IMR-90 (cell line): Measurements from ENCODE around the gene AFMID. TPM values are rescaled to one million over a fixed set of nuclear protein-coding genes. Genes with fewer than 3 reads are reported as not detected.

Source experiments
- ATAC-seq: fragments of 200-7000 bp; cut with Tn5 transposase; 2 replicates; pipeline ENCODE4 v1.9.1; 2020; ENCODE audit warnings: low read depth, mild to moderate bottlenecking, moderate library complexity
- BruUV-seq: library from RNA; stranded (reverse); fragments of 400-500 nt; replicated peaks from 2 replicates; lab custom pipeline; 2021; lab: Mats Ljungman, UMichigan
- CTCF ChIA-PET: fragments of 300-600 bp; formaldehyde crosslinking; extraction: SDS; loops from one replicate; lab custom pipeline; 2021; ENCODE audit warnings: antibody characterized with exemption; lab: Yijun Ruan, JAX
- POLR2A ChIA-PET: fragments of 300-600 bp; sonication (Branson Sonifier 250); formaldehyde crosslinking; loops from one replicate; lab custom pipeline; 2022; ENCODE audit warnings: antibody characterized with exemption; ENCODE audit not compliant: unreplicated experiment; lab: Charles Lee
- DNase-seq: peaks from one replicate; pipeline ENCODE4 v3.0.0; 2013
- H2AFZ ChIP-seq: replicated peaks from 2 replicates; pipeline ENCODE3; 2013; ENCODE audit warnings: low read length, mild to moderate bottlenecking; ENCODE audit not compliant: poor library complexity
- H2AK5ac ChIP-seq: 2 replicates; pipeline ENCODE4 v1.6.1; 2013; ENCODE audit warnings: low read depth, low read length, inconsistent platforms
- H2AK9ac ChIP-seq: replicated peaks from 2 replicates; pipeline ENCODE3; 2013; ENCODE audit warnings: mild to moderate bottlenecking, low read depth, low read length, moderate library complexity; ENCODE audit not compliant: poor library complexity
- H2BK120ac ChIP-seq: 2 replicates; pipeline ENCODE4 v1.6.1; 2013; ENCODE audit warnings: low read depth, low read length, inconsistent platforms
- H2BK15ac ChIP-seq: 3 replicates; pipeline ENCODE4 v1.6.1; 2013; ENCODE audit warnings: low read depth, low read length, inconsistent platforms
- H2BK20ac ChIP-seq: 2 replicates; pipeline ENCODE4 v1.6.1; 2013; ENCODE audit warnings: low read depth, mild to moderate bottlenecking, inconsistent platforms, low read length, moderate library complexity
- H2BK5ac ChIP-seq: 2 replicates; pipeline ENCODE4 v1.6.1; 2013; ENCODE audit warnings: mild to moderate bottlenecking, low read depth, low read length, inconsistent platforms; ENCODE audit not compliant: poor library complexity, severe bottlenecking
- H3K14ac ChIP-seq: replicated peaks from 2 replicates; pipeline ENCODE4 v1.6.1; 2013; ENCODE audit warnings: low read depth, low read length, inconsistent platforms
- H3K18ac ChIP-seq: 2 replicates; pipeline ENCODE4 v1.6.1; 2013; ENCODE audit warnings: low read depth, low read length, control low read depth
- H3K23ac ChIP-seq: 2 replicates; pipeline ENCODE4 v1.6.1; 2013; ENCODE audit warnings: low read depth, low read length, inconsistent platforms
- H3K27ac ChIP-seq: 2 replicates; pipeline ENCODE4 v1.5.1; 2013; ENCODE audit warnings: mild to moderate bottlenecking, control low read depth, low read length; ENCODE audit not compliant: insufficient read depth
- H3K27me3 ChIP-seq: 2 replicates; pipeline ENCODE4 v1.6.1; 2013; ENCODE audit warnings: low read length; ENCODE audit not compliant: control insufficient read depth, insufficient read depth
- H3K36me3 ChIP-seq: 2 replicates; pipeline ENCODE4 v1.6.1; 2013; ENCODE audit warnings: low read length, mixed read lengths; ENCODE audit not compliant: control insufficient read depth, insufficient read depth
- H3K4ac ChIP-seq: 2 replicates; pipeline ENCODE4 v1.6.1; 2013; ENCODE audit warnings: low read depth, low read length, inconsistent platforms
- H3K4me1 ChIP-seq: 2 replicates; pipeline ENCODE4 v1.6.1; 2013; ENCODE audit warnings: low read length, mixed read lengths; ENCODE audit not compliant: control insufficient read depth, insufficient read depth
- H3K4me2 ChIP-seq: 2 replicates; pipeline ENCODE4 v1.6.1; 2013; ENCODE audit warnings: low read depth, mild to moderate bottlenecking, control low read depth, low read length, moderate library complexity
- H3K4me3 ChIP-seq: 2 replicates; pipeline ENCODE4 v1.5.1; 2013; ENCODE audit warnings: low read depth, mild to moderate bottlenecking, control low read depth, low read length, moderate library complexity; ENCODE audit not compliant: insufficient read depth
- H3K56ac ChIP-seq: 2 replicates; pipeline ENCODE4 v1.6.1; 2013; ENCODE audit warnings: low read length, inconsistent platforms; ENCODE audit not compliant: insufficient read depth; ENCODE audit errors: extremely low read depth
- H3K79me1 ChIP-seq, 2 experiments: 2 replicates each; pipeline ENCODE4 v1.6.1; 2013; ENCODE audit warnings: low read length in 2 of 2, inconsistent platforms in 1 of 2, low read depth in 1 of 2
- H3K9ac ChIP-seq: 2 replicates; pipeline ENCODE4 v1.6.1; 2013; ENCODE audit warnings: low read depth, low read length, control low read depth
- H3K9me1 ChIP-seq: 2 replicates; pipeline ENCODE4 v1.6.1; 2013; ENCODE audit warnings: low read length, inconsistent platforms; ENCODE audit not compliant: insufficient read depth
- H3K9me3 ChIP-seq: 2 replicates; pipeline ENCODE4 v1.6.1; 2013; ENCODE audit warnings: low read length; ENCODE audit not compliant: control insufficient read depth, insufficient read depth
- H4K20me1 ChIP-seq: 2 replicates; pipeline ENCODE4 v1.6.1; 2013; ENCODE audit warnings: low read length, inconsistent platforms; ENCODE audit not compliant: insufficient read depth
- H4K5ac ChIP-seq: 2 replicates; pipeline ENCODE4 v1.6.1; 2013; ENCODE audit warnings: mild to moderate bottlenecking, low read depth, low read length, control low read depth
- H4K8ac ChIP-seq, 2 experiments: 2 replicates each; pipeline ENCODE4 v1.6.1; 2013; ENCODE audit warnings: low read depth in 2 of 2, low read length in 2 of 2, control low read depth in 1 of 2, inconsistent platforms in 1 of 2
- H4K91ac ChIP-seq: 2 replicates; pipeline ENCODE4 v1.6.1; 2013; ENCODE audit warnings: low read depth, low read length, inconsistent platforms; ENCODE audit not compliant: insufficient read depth
- BHLHE40 ChIP-seq: fragments of 150-350 bp; IDR thresholded peaks from 2 replicates; pipeline ENCODE4 v1.6.1; 2016; ENCODE audit warnings: mild to moderate bottlenecking, low read depth, low read length
- CEBPB ChIP-seq: IDR thresholded peaks from 2 replicates; pipeline ENCODE4 v1.6.1; 2012; ENCODE audit warnings: low read depth, low read length, improper control_type of control experiment
- CHD1 ChIP-seq: IDR thresholded peaks from 2 replicates; pipeline ENCODE4 v1.6.1; 2012; ENCODE audit warnings: low read depth, low read length, improper control_type of control experiment
- ELK1 ChIP-seq: fragments of 150-350 bp; IDR thresholded peaks from 2 replicates; pipeline ENCODE4 v1.6.1; 2016; ENCODE audit warnings: low read depth, mild to moderate bottlenecking, low read length, moderate library complexity, borderline replicate concordance
- FOS ChIP-seq: fragments of 150-350 bp; IDR thresholded peaks from 2 replicates; pipeline ENCODE4 v1.6.1; 2016; ENCODE audit warnings: low read depth, low read length
- MAFK ChIP-seq: IDR thresholded peaks from 2 replicates; pipeline ENCODE4 v1.6.1; 2012; ENCODE audit warnings: low read depth, low read length, improper control_type of control experiment
- MAZ ChIP-seq: IDR thresholded peaks from 2 replicates; pipeline ENCODE4 v1.6.1; 2012; ENCODE audit warnings: low read depth, mild to moderate bottlenecking, low read length, improper control_type of control experiment, moderate library complexity, borderline replicate concordance
- MXI1 ChIP-seq: IDR thresholded peaks from 2 replicates; pipeline ENCODE4 v1.6.1; 2012; ENCODE audit warnings: low read depth, mild to moderate bottlenecking, low read length, moderate library complexity, borderline replicate concordance
- NFE2L2 ChIP-seq: fragments of 150-350 bp; IDR thresholded peaks from 2 replicates; pipeline ENCODE4 v1.6.1; 2016; ENCODE audit warnings: low read depth, mild to moderate bottlenecking, low read length
- POLR2A ChIP-seq: IDR thresholded peaks from 2 replicates; pipeline ENCODE4 v1.6.1; 2012; ENCODE audit warnings: mild to moderate bottlenecking, low read depth, low read length
- RAD21 ChIP-seq: IDR thresholded peaks from 2 replicates; pipeline ENCODE4 v1.6.1; 2012; ENCODE audit warnings: low read length, improper control_type of control experiment
- RCOR1 ChIP-seq: IDR thresholded peaks from 2 replicates; pipeline ENCODE4 v1.6.1; 2012; ENCODE audit warnings: mild to moderate bottlenecking, low read length, improper control_type of control experiment; ENCODE audit not compliant: insufficient replicate concordance
- RFX5 ChIP-seq: IDR thresholded peaks from 2 replicates; pipeline ENCODE4 v1.8.0; 2012; ENCODE audit warnings: low read depth, mild to moderate bottlenecking, low read length, moderate library complexity
- SMC3 ChIP-seq: fragments of 150-350 bp; IDR thresholded peaks from 2 replicates; pipeline ENCODE4 v1.6.1; 2016; ENCODE audit warnings: low read depth, mild to moderate bottlenecking, antibody characterized with exemption, low read length, moderate library complexity
- USF2 ChIP-seq: fragments of 150-350 bp; IDR thresholded peaks from 2 replicates; pipeline ENCODE4 v1.6.1; 2017; ENCODE audit warnings: mild to moderate bottlenecking, antibody characterized with exemption, low read length, low read depth
- WGBS, 2 experiments: methylation state at CpG; one replicate each; pipeline versions ENCODE4 v1.1.5 to v1.1.7; 2013; ENCODE audit warnings: missing lambda C conversion rate in 2 of 2; ENCODE audit not compliant: insufficient read length in 1 of 2; ENCODE audit errors: extremely low coverage in 2 of 2; 5-methylcytosine and 5-hydroxymethylcytosine counted together
- dilution Hi-C: fragments of 300-500 bp; cut with HindIII; formaldehyde crosslinking; loops from one replicate; pipeline ENCODE4 v1.14.3; 2018; ENCODE audit warnings: low sequenced_read_pairs; ENCODE audit not compliant: unreplicated experiment
- in situ Hi-C: fragments of 300-500 bp; cut with MboI; formaldehyde crosslinking; loops from 3 replicates; pipeline ENCODE4 v1.14.3; 2019; ENCODE audit warnings: low sequenced_read_pairs, inconsistent platforms, mixed read lengths
- intact Hi-C: fragments of 100-400 bp; cut with micrococcal nuclease; formaldehyde crosslinking; loops from 2 replicates; pipeline ENCODE4 v1.10.0; 2022
- polyA plus RNA-seq, 3 experiments: library from polyadenylated mRNA; depleted of rRNA; stranded (reverse); fragments of >200 nt; gene quantifications; 2 replicates each; pipeline ENCODE4 v1.2.3, GENCODE V29; 2012; ENCODE audit warnings: low replicate concordance in 1 of 3
- total RNA-seq: library from RNA; depleted of rRNA; stranded (reverse); fragments of >200 nt; gene quantifications from 2 replicates; pipeline ENCODE4 v1.2.3, GENCODE V29; 2012

AFMID gene
- total and polyA plus RNA-seq, 2 of the 4 experiments (the other 2 are of a cell fraction) = 41.0 to 65.1 TPM

GRCh38 chr17:78250891-78251772 is 64.0 kb downstream of the AFMID start:
- BruUV-seq = no TSS peak
- Histone ChIP-seq H3K4me1 (peaks cover 6% of the 10 kb centered on the region), H3K9ac (no peak overlapping the region), H3K14ac (no peak overlapping the region), H3K4ac (no peak overlapping the region), H3K56ac (no peak overlapping the region), H2AFZ (peak overlapping the region; percentile 79), H4K5ac (no peak overlapping the region), H3K36me3 (no peaks in the 10 kb centered on the region), H2BK20ac (no peak overlapping the region), H2BK15ac (no peak overlapping the region), H3K18ac (no peak overlapping the region), H2BK120ac (no peak overlapping the region), H3K4me3 (no peak overlapping the region), H3K23ac (no peak overlapping the region), H2AK5ac (no peak overlapping the region; the same call in 1 of the 2 replicates), H2AK9ac (peak overlapping the region; percentile 69), H3K27ac (no peak overlapping the region), H4K8ac (no peak overlapping the region), H2BK5ac (no peak overlapping the region), H3K9me1 (0 out of 2 replicates have a peak, but pooled peaks cover 6% of the 10 kb centered on the region), H3K9me3 (no peaks in the 10 kb centered on the region), H3K4me2 (no peak overlapping the region), H3K79me1 (peaks cover 0 to 4% of the 10 kb centered on the region in 2 experiments; a peak in 1 of 4 replicates), H4K20me1 (no peaks in the 10 kb centered on the region), H4K91ac (no peak overlapping the region), H3K27me3 (peaks cover 3% of the 10 kb centered on the region; the same call in 1 of the 2 replicates)
- intact Hi-C loops (loop anchor here (1.0 to 10.0 kb wide), 4 partner anchors 110 to 454 kb away; partner anchors contain the start of gene SOCS3), dilution Hi-C loops (no loop called here), in situ Hi-C loops (no loop called here)
- POLR2A ChIA-PET = no interaction called here
- DNase-seq = peak; percentile 76
- peak; percentile 91 for ATAC-seq
- WGBS, 2 experiments = 27% methylated on average over 11 of the region's 27 CpGs; no CpG with 5 or more reads in 1 of the 2 experiments
- CTCF ChIA-PET = interaction anchor here (0.6 to 1.5 kb wide), 10 partner anchors 13 to 477 kb away, joined by 3 to 5 read pairs (median 3); no protein-coding TSS in a partner anchor
- TF ChIP-seq MAZ = peak; percentile 83; the same call in 1 of the 2 replicates
- TF ChIP-seq RCOR1 = no peak
- TF ChIP-seq RFX5 = no peak
- peak; percentile 51; the same call in 1 of the 2 replicates for TF ChIP-seq MXI1
- TF ChIP-seq MAFK = no peak
- no peak for TF ChIP-seq NFE2L2
- peak; percentile 98 for TF ChIP-seq RAD21
- peak; percentile 94 for TF ChIP-seq SMC3
- no peak for TF ChIP-seq CEBPB
- TF ChIP-seq USF2 = peak; percentile 75
- no peak for TF ChIP-seq FOS
- TF ChIP-seq BHLHE40 = no peak
- 0 out of 2 replicates have a peak, but pooled peaks have one; percentile 38 for TF ChIP-seq POLR2A
- no peak for TF ChIP-seq CHD1
- TF ChIP-seq ELK1 = no peak
